Endodermal cell (in vitro differentiated cells): ENCODE results near the gene DHX38. TPM values are rescaled to one million over a fixed set of nuclear protein-coding genes. Genes with fewer than 3 reads are reported as not detected.

ENCODE experiments used
- DNase-seq: peaks from one replicate; pipeline ENCODE4 v3.0.0-alpha.2; 2017
- H3K27ac ChIP-seq: 2 replicates; pipeline ENCODE4 v1.5.1; 2013; ENCODE audit warnings: mild to moderate bottlenecking, low read depth, low read length, moderate library complexity
- H3K27me3 ChIP-seq: 2 replicates; pipeline ENCODE4 v1.6.1; 2013; ENCODE audit warnings: mild to moderate bottlenecking, low read length, moderate library complexity; ENCODE audit not compliant: insufficient read depth, control insufficient read depth, poor library complexity, severe bottlenecking
- H3K36me3 ChIP-seq: 2 replicates; pipeline ENCODE4 v1.7.0; 2013; ENCODE audit warnings: mild to moderate bottlenecking, low read length, moderate library complexity; ENCODE audit not compliant: control insufficient read depth, insufficient read depth
- H3K4me1 ChIP-seq: one replicate; pipeline ENCODE4 v1.7.0; 2013; ENCODE audit warnings: low read length; ENCODE audit not compliant: control insufficient read depth, insufficient read depth
- H3K4me3 ChIP-seq: 2 replicates; pipeline ENCODE4 v1.5.1; 2013; ENCODE audit warnings: mild to moderate bottlenecking, low read length, moderate library complexity
- H3K9ac ChIP-seq: 2 replicates; pipeline ENCODE4 v1.6.1; 2013; ENCODE audit warnings: mild to moderate bottlenecking, low read length, moderate library complexity; ENCODE audit not compliant: poor library complexity, severe bottlenecking; ENCODE audit errors: extremely low read depth
- H3K9me3 ChIP-seq: 2 replicates; pipeline ENCODE4 v1.6.1; 2013; ENCODE audit warnings: mild to moderate bottlenecking, low read length, moderate library complexity; ENCODE audit not compliant: control insufficient read depth
- H3K27ac Mint-ChIP-seq: 2 replicates; pipeline ENCODE4 v1.8.0; 2020; ENCODE audit warnings: mixed read lengths
- H3K27me3 Mint-ChIP-seq: 2 replicates; pipeline ENCODE4 v1.8.0; 2021; ENCODE audit warnings: mild to moderate bottlenecking, mixed read lengths; ENCODE audit not compliant: insufficient read depth
- H3K36me3 Mint-ChIP-seq: 2 replicates; pipeline ENCODE4 v1.8.0; 2020; ENCODE audit warnings: low read depth, mixed read lengths
- H3K4me1 Mint-ChIP-seq: 2 replicates; pipeline ENCODE4 v1.8.0; 2020; ENCODE audit warnings: mixed read lengths
- H3K4me3 Mint-ChIP-seq: 2 replicates; pipeline ENCODE4 v1.8.0; 2020; ENCODE audit warnings: mild to moderate bottlenecking, moderate library complexity, mixed read lengths
- H3K9me3 Mint-ChIP-seq: 2 replicates; pipeline ENCODE4 v1.8.0; 2020; ENCODE audit warnings: mild to moderate bottlenecking, mixed read lengths
- WGBS, 2 experiments: methylation state at CpG; one replicate each; pipeline versions ENCODE4 v1.1.5 to v1.1.7; 2013; ENCODE audit warnings: missing lambda C conversion rate in 2 of 2, mixed read lengths in 1 of 2; ENCODE audit not compliant: insufficient coverage in 1 of 2, insufficient read length in 1 of 2; 5-methylcytosine and 5-hydroxymethylcytosine counted together
- total RNA-seq, 2 donors: library from RNA; stranded (reverse); fragmentation: NEBNext Ultra II Directional in 1 of 2; extraction: Animal tissue kit (Norgen Biotek cat#: 25700) in 1 of 2; gene quantifications; 2 replicates in 1 of 2; 3 replicates in 1 of 2; pipeline ENCODE4 v1.2.1, GENCODE V29; 2021
- TF ChIP-seq, protein P1 (sequence below): fragments of 200-600 bp; sonication (generic); conservative IDR thresholded peaks from 2 replicates; pipeline ENCODE4 v1.5.0; 2021; ENCODE audit warnings: antibody characterized with exemption, mild to moderate bottlenecking

The DHX38 gene
- total RNA-seq, 2 donors from 2014 or later: 66.9 to 80.1 TPM

DNA sequence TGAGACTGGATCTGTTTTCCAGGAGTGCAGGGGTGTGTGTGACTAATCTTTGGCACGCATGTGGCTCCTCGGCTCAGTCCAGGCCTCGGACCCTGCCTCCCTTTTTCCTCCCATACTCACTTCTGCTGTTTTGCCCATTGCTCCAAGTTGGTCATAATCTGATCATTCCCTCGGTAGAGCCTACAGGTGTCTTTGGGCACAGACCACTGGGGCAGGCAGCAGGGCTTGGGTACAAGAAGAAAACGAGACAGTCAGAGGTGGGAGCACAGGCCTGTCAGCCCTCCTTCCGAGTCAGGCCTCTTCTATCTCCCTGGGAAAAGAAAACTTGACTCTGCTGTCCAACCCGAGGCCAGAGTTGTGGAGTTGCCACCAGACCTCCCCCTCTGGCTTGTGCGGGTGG lies 29.8 kb downstream of the DHX38 start:
- Mint-ChIP-seq H3K4me1 (peaks cover 25% of the 10 kb centered on the region), H3K36me3 (no peaks in the 10 kb centered on the region), H3K4me3 (no peak overlapping the region), H3K9me3 (no peaks in the 10 kb centered on the region), H3K27ac (no peak overlapping the region), H3K27me3 (no peaks in the 10 kb centered on the region)
- no peak for DNase-seq
- Histone ChIP-seq H3K4me1 (peaks cover 16% of the 10 kb centered on the region), H3K36me3 (no peaks in the 10 kb centered on the region), H3K27me3 (no peaks in the 10 kb centered on the region), H3K4me3 (no peak overlapping the region), H3K9me3 (no peaks in the 10 kb centered on the region), H3K9ac (no peak overlapping the region), H3K27ac (no peak overlapping the region)
- TF ChIP-seq, protein P1, sequence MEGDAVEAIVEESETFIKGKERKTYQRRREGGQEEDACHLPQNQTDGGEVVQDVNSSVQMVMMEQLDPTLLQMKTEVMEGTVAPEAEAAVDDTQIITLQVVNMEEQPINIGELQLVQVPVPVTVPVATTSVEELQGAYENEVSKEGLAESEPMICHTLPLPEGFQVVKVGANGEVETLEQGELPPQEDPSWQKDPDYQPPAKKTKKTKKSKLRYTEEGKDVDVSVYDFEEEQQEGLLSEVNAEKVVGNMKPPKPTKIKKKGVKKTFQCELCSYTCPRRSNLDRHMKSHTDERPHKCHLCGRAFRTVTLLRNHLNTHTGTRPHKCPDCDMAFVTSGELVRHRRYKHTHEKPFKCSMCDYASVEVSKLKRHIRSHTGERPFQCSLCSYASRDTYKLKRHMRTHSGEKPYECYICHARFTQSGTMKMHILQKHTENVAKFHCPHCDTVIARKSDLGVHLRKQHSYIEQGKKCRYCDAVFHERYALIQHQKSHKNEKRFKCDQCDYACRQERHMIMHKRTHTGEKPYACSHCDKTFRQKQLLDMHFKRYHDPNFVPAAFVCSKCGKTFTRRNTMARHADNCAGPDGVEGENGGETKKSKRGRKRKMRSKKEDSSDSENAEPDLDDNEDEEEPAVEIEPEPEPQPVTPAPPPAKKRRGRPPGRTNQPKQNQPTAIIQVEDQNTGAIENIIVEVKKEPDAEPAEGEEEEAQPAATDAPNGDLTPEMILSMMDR: no peak
- 86 to 100% methylated on average over 4 to 8 of the region's 8 CpGs for WGBS, 2 experiments

DNA sequence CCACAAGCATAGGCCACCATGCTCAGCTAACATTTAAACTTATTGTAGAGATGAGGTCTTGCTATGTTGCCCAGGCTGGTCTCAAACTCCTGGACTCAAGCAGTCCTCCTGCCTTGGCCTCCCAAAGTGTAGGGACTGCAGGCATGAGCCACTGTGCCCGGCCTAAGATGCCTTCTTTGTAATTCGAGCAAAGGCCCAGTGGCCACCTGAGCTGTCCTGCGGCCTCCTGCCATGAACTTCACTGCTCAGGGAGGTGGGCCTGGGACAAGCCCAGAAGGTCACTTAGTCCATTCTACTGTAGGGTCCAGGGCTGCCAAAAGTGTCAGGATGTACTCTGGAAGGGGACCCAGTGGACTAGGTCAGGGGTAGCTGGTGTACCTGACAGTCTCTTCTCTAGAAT lies 30.5 kb downstream of the DHX38 start:
- H3K36me3 Mint-ChIP-seq: no peaks in the 10 kb centered on the region
- H3K4me1 Mint-ChIP-seq: peaks cover 32% of the 10 kb centered on the region
- Histone ChIP-seq H3K4me1 (peaks cover 18% of the 10 kb centered on the region), H3K36me3 (no peaks in the 10 kb centered on the region), H3K27ac (no peak overlapping the region), H3K4me3 (no peak overlapping the region), H3K9me3 (no peaks in the 10 kb centered on the region), H3K9ac (no peak overlapping the region), H3K27me3 (no peaks in the 10 kb centered on the region)
- WGBS, 2 experiments: 80 to 92% methylated on average over 1 to 3 of the region's 3 CpGs
- H3K27me3 Mint-ChIP-seq: no peaks in the 10 kb centered on the region
- H3K4me3 Mint-ChIP-seq: no peak overlapping the region
- H3K27ac Mint-ChIP-seq: no peak overlapping the region
- DNase-seq: no peak
- TF ChIP-seq, protein P1: no peak
- no peaks in the 10 kb centered on the region for H3K9me3 Mint-ChIP-seq

DNA sequence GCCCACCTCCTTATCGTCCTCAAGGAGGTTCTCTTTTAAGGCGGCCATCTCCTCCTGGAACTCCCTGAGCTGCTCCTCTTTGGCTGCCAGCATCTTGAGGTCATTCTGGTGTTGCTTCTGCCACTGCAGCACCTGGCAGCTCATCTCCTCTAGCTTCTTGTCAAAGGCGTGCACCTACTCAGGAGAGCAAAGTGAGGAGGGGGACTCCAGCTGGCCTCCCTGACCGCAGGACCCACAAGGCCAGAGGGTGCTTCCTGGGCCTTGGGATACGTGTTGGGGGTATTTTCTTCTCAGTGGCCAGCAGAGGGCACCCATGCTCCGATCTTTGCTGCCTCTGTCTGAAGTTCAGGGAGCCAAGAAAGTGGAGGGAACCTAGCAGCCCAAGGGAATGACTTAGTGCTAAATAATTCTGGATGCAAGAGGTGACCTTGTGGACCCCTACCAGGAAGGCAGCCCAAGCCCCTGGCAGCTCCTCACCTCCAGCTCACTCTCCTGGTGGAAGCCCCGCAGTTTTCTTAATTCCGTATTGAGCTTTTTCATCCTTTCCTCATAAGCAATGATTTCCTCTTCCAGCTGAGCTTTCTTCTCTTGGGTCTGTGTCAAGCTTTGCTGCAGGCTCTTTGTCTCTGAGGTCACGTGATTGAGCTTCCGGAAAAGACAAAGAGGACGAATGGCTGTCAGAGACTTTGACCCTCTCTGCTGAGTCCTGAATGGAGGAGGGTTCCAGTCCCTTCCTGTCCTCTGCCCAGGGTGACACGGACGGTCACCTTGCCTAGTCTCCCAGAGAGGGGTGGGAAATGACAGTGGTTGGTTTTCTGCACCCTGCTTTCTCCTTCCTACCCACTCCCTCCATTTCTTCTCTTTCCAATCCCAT lies 31.4 kb downstream of the DHX38 start:
- TF ChIP-seq, protein P1: peak; percentile 91
- Mint-ChIP-seq H3K9me3 (no peaks in the 10 kb centered on the region), H3K4me3 (no peak overlapping the region), H3K4me1 (peaks cover 41% of the 10 kb centered on the region), H3K36me3 (no peaks in the 10 kb centered on the region), H3K27me3 (no peaks in the 10 kb centered on the region), H3K27ac (peak overlapping the region; percentile 65)
- Histone ChIP-seq H3K27me3 (no peaks in the 10 kb centered on the region), H3K9me3 (no peaks in the 10 kb centered on the region), H3K9ac (no peak overlapping the region), H3K27ac (peak overlapping the region; percentile 49), H3K4me3 (no peak overlapping the region), H3K4me1 (peaks cover 23% of the 10 kb centered on the region), H3K36me3 (no peaks in the 10 kb centered on the region)
- DNase-seq: peak; percentile 96
- WGBS, 2 experiments: 45 to 53% methylated on average over 8 to 13 of the region's 13 CpGs
